Right lobe of liver (tissue), 4 donors: ENCODE data around the gene TC2N.

Experiments
- POLR2A ChIP-seq: fragments of 450-650 bp; IDR thresholded peaks from one replicate; pipeline ENCODE4 v1.6.1; 2017; ENCODE audit warnings: antibody characterized with exemption, mild to moderate bottlenecking
- TF ChIP-seq, protein P1 (sequence below), 4 donors: fragments of 200-600 bp in 3 of 4; fragments of 450-650 bp in 1 of 4; IDR thresholded peaks; one replicate each; pipeline versions ENCODE4 v1.5.1 to v1.8.0; 2016 to 2022; ENCODE audit warnings: antibody characterized with exemption in 4 of 4, mild to moderate bottlenecking in 2 of 4
- donor health status: DM: no; HTN: no; CAD: no.
- donor health status: DM: no; HTN: no; CAD: no.
- donor health status: DM: no; HTN: yes; CAD: no.

DNA sequence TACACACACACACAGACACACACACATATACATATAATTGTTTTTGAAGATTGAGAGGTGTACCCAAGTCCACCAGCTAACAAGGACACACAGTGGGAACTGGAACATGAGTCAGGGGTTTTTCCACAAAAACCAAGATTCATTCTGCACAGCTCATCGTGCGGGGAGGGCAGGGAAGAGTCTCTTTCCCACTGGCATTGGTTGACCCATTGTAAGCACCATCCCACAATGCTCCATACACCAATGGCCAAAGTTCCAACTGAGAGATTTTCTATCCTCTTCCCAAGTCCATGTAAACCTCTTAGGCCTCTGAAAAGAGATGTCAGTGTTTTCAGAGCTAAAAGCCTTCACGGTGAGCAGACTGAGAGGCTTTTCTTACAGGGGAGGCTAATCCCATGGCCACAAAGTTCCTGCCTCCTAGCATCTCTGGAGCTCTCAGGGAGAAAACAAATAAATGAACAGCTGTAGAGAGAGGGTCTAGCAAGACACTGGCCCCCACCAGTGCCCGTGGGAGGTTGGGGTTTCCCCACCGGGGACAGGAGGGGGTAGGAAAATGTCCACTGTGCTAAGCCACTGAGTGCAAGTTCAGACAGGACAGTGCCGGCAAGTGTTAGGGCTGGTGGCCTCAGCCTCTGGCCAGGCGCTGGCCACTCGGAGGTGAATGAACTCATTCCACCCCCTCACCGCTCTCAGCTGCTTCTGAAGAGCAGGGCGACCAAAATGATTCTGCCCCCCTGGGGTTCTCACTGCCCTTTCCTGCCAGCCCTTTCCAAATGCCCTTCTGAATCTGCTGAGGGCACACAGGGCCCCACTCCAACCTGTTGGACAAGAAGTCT, 21.5 kb upstream of the TC2N start:
- TF ChIP-seq, protein P1, sequence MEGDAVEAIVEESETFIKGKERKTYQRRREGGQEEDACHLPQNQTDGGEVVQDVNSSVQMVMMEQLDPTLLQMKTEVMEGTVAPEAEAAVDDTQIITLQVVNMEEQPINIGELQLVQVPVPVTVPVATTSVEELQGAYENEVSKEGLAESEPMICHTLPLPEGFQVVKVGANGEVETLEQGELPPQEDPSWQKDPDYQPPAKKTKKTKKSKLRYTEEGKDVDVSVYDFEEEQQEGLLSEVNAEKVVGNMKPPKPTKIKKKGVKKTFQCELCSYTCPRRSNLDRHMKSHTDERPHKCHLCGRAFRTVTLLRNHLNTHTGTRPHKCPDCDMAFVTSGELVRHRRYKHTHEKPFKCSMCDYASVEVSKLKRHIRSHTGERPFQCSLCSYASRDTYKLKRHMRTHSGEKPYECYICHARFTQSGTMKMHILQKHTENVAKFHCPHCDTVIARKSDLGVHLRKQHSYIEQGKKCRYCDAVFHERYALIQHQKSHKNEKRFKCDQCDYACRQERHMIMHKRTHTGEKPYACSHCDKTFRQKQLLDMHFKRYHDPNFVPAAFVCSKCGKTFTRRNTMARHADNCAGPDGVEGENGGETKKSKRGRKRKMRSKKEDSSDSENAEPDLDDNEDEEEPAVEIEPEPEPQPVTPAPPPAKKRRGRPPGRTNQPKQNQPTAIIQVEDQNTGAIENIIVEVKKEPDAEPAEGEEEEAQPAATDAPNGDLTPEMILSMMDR (IDR thresholded peaks at IDR 0.05), result no peak
- TF ChIP-seq POLR2A, result no peak
